Astrocyte (in vitro differentiated cells and primary cell): ENCODE data around the gene PCP2. TPM values are rescaled to one million over a fixed set of nuclear protein-coding genes. Genes with fewer than 3 reads are reported as not detected.

ENCODE experiments used
- DNase-seq: peaks from one replicate; pipeline ENCODE4 v3.0.0-alpha.2; 2010; ENCODE audit warnings: low read depth
- FAIRE-seq: peaks from 2 replicates; lab custom pipeline; 2011; peaks lifted over from hg19 to GRCh38; lab: Jason Lieb, UNC
- H2AFZ ChIP-seq: 2 replicates; pipeline ENCODE4 v1.6.0; 2012; ENCODE audit warnings: low read depth, low read length, inconsistent platforms
- H3K27ac ChIP-seq: 2 replicates; pipeline ENCODE4 v1.5.1; 2011; ENCODE audit warnings: low read depth, low read length, inconsistent platforms
- H3K27me3 ChIP-seq: 2 replicates; pipeline ENCODE4 v1.6.0; 2011; ENCODE audit warnings: low read length, inconsistent platforms; ENCODE audit not compliant: insufficient read depth
- H3K36me3 ChIP-seq: 2 replicates; pipeline ENCODE4 v1.5.1; 2011; ENCODE audit warnings: low read length, inconsistent platforms; ENCODE audit not compliant: insufficient read depth
- H3K4me1 ChIP-seq: 2 replicates; pipeline ENCODE4 v1.5.1; 2011; ENCODE audit warnings: low read length, inconsistent platforms; ENCODE audit not compliant: insufficient read depth
- H3K4me2 ChIP-seq: 2 replicates; pipeline ENCODE4 v1.6.0; 2012; ENCODE audit warnings: low read length, inconsistent platforms
- H3K4me3 ChIP-seq: 2 replicates; pipeline ENCODE4 v1.5.1; 2011; ENCODE audit warnings: low read depth, mild to moderate bottlenecking, low read length, inconsistent platforms; ENCODE audit not compliant: insufficient read depth
- H3K79me2 ChIP-seq: 2 replicates; pipeline ENCODE4 v1.6.0; 2012; ENCODE audit warnings: mild to moderate bottlenecking, low read length, inconsistent platforms; ENCODE audit not compliant: insufficient read depth
- H3K9ac ChIP-seq: 2 replicates; pipeline ENCODE4 v1.6.0; 2012; ENCODE audit warnings: mild to moderate bottlenecking, low read length, inconsistent platforms
- H3K9me3 ChIP-seq: 2 replicates; pipeline ENCODE4 v1.5.1; 2012; ENCODE audit warnings: low read depth, mild to moderate bottlenecking, low read length, inconsistent platforms; ENCODE audit not compliant: insufficient read depth
- H4K20me1 ChIP-seq: 2 replicates; pipeline ENCODE4 v1.6.0; 2012; ENCODE audit warnings: low read length, inconsistent platforms; ENCODE audit not compliant: insufficient read depth
- H3K27ac Mint-ChIP-seq: one replicate; pipeline ENCODE4 v1.8.0; 2021; ENCODE audit warnings: mild to moderate bottlenecking, mixed read lengths; ENCODE audit not compliant: unreplicated experiment
- H3K27me3 Mint-ChIP-seq: one replicate; pipeline ENCODE4 v1.8.0; 2021; ENCODE audit warnings: low read depth, mixed read lengths; ENCODE audit not compliant: unreplicated experiment
- H3K36me3 Mint-ChIP-seq: one replicate; pipeline ENCODE4 v1.8.0; 2021; ENCODE audit warnings: low read depth, mixed read lengths; ENCODE audit not compliant: unreplicated experiment
- H3K4me1 Mint-ChIP-seq: one replicate; pipeline ENCODE4 v1.8.0; 2021; ENCODE audit warnings: low read depth, mixed read lengths; ENCODE audit not compliant: unreplicated experiment
- H3K4me3 Mint-ChIP-seq: one replicate; pipeline ENCODE4 v1.8.0; 2021; ENCODE audit warnings: mild to moderate bottlenecking, moderate library complexity, mixed read lengths; ENCODE audit not compliant: unreplicated experiment
- H3K9me3 Mint-ChIP-seq: one replicate; pipeline ENCODE4 v1.8.0; 2021; ENCODE audit warnings: mild to moderate bottlenecking, mixed read lengths; ENCODE audit not compliant: unreplicated experiment
- CTCF ChIP-seq: IDR thresholded peaks from 2 replicates; pipeline ENCODE4 v1.5.1; 2011; ENCODE audit warnings: low read depth, mild to moderate bottlenecking, inconsistent platforms, low read length, moderate library complexity; ENCODE audit not compliant: insufficient read depth
- EZH2 ChIP-seq: IDR thresholded peaks from 2 replicates; pipeline ENCODE4 v1.6.1; 2012; ENCODE audit warnings: mild to moderate bottlenecking, low read length, inconsistent platforms; ENCODE audit not compliant: insufficient read depth
- total RNA-seq: library from RNA; stranded (reverse); gene quantifications from 2 replicates; pipeline ENCODE4 v1.2.1, GENCODE V29; 2021

Gene PCP2
- total RNA-seq, 1 donor from 2014 or later: not detected

GRCh38 chr19:7607212-7607873 lies 26.2 kb downstream of the PCP2 start:
- Histone ChIP-seq H4K20me1 (no peaks in the 10 kb centered on the region), H2AFZ (no peak overlapping the region), H3K9ac (no peak overlapping the region), H3K36me3 (no peaks in the 10 kb centered on the region), H3K4me3 (no peak overlapping the region), H3K79me2 (no peaks in the 10 kb centered on the region), H3K9me3 (no peaks in the 10 kb centered on the region), H3K4me1 (no peaks in the 10 kb centered on the region), H3K27me3 (no peaks in the 10 kb centered on the region), H3K27ac (no peak overlapping the region), H3K4me2 (no peak overlapping the region)
- DNase-seq (no peak), FAIRE-seq (no peak)
- Mint-ChIP-seq H3K4me3 (no peak overlapping the region), H3K36me3 (no peaks in the 10 kb centered on the region), H3K27ac (no peak overlapping the region), H3K27me3 (peaks cover 4% of the 10 kb centered on the region), H3K9me3 (no peaks in the 10 kb centered on the region), H3K4me1 (no peaks in the 10 kb centered on the region)
- TF ChIP-seq CTCF (no peak), EZH2 (no peak)

- Histone ChIP-seq H2AFZ (no peak overlapping the region), H3K27ac (no peak overlapping the region), H4K20me1 (no peaks in the 10 kb centered on the region), H3K9ac (no peak overlapping the region), H3K4me1 (no peaks in the 10 kb centered on the region), H3K4me3 (no peak overlapping the region), H3K36me3 (no peaks in the 10 kb centered on the region), H3K27me3 (no peaks in the 10 kb centered on the region), H3K9me3 (no peaks in the 10 kb centered on the region), H3K4me2 (no peak overlapping the region), H3K79me2 (no peaks in the 10 kb centered on the region)
- Mint-ChIP-seq H3K36me3 (no peaks in the 10 kb centered on the region), H3K4me3 (no peak overlapping the region), H3K27me3 (peaks cover 4% of the 10 kb centered on the region), H3K27ac (no peak overlapping the region), H3K9me3 (no peaks in the 10 kb centered on the region), H3K4me1 (no peaks in the 10 kb centered on the region)
- DNase-seq (no peak), FAIRE-seq (no peak)
- TF ChIP-seq EZH2: no peak
- TF ChIP-seq CTCF: no peak
Measured at GRCh38 chr19:7606289-7606688, 27.2 kb downstream of the PCP2 start.

- Mint-ChIP-seq H3K36me3 (no peaks in the 10 kb centered on the region), H3K4me3 (no peak overlapping the region), H3K27ac (no peak overlapping the region), H3K9me3 (no peaks in the 10 kb centered on the region), H3K4me1 (no peaks in the 10 kb centered on the region), H3K27me3 (peaks cover 4% of the 10 kb centered on the region)
- no peak overlapping the region for H3K27ac ChIP-seq
- FAIRE-seq: no peak
- no peaks in the 10 kb centered on the region for H3K27me3 ChIP-seq
- H3K4me3 ChIP-seq: no peak overlapping the region
- no peak overlapping the region for H2AFZ ChIP-seq
- H3K36me3 ChIP-seq: no peaks in the 10 kb centered on the region
- H3K4me2 ChIP-seq: no peak overlapping the region
- no peak for TF ChIP-seq CTCF
- TF ChIP-seq EZH2: no peak
- no peaks in the 10 kb centered on the region for H3K79me2 ChIP-seq
- no peak overlapping the region for H3K9ac ChIP-seq
- H3K9me3 ChIP-seq: no peaks in the 10 kb centered on the region
- DNase-seq: no peak
- H3K4me1 ChIP-seq: no peaks in the 10 kb centered on the region
- H4K20me1 ChIP-seq: no peaks in the 10 kb centered on the region
Measured at GRCh38 chr19:7605490-7606222, 27.9 kb downstream of the PCP2 start.
